ENCODE results near the gene KREMEN2.

The KREMEN2 gene

GRCh38 chr16:2953706-2954627 is 10.1 kb upstream of the KREMEN2 start:
- TF ChIP-seq CEBPB (IDR thresholded peaks at IDR 0.05) (no peak), EP300 (IDR thresholded peaks at IDR 0.05; ENCODE audit: borderline replicate concordance) (no peak)

- no peak for TF ChIP-seq MAX (IDR thresholded peaks at IDR 0.05)
Observed at GRCh38 chr16:2954656-2955381, 9.3 kb upstream of the KREMEN2 start.

GRCh38 chr16:2955438-2955778 is 8.7 kb upstream of the KREMEN2 start:
- TF ChIP-seq MAX (IDR thresholded peaks at IDR 0.05) (no peak), TEAD4 (IDR thresholded peaks at IDR 0.05) (no peak), TCF12 (IDR thresholded peaks at IDR 0.05; ENCODE audit: low read depth) (no peak), EP300 (IDR thresholded peaks at IDR 0.05; ENCODE audit: borderline replicate concordance) (no peak), RAD21 (IDR thresholded peaks at IDR 0.05; ENCODE audit: low read depth) (no peak), USF1 (IDR thresholded peaks at IDR 0.05) (no peak), CREB1 (IDR thresholded peaks at IDR 0.05; ENCODE audit: low read depth) (no peak), REST (IDR thresholded peaks at IDR 0.05; ENCODE audit: low read depth) (no peak), ZBTB7A (IDR thresholded peaks at IDR 0.05; ENCODE audit: low read depth) (no peak), NFIC (IDR thresholded peaks at IDR 0.05) (no peak), FOXM1 (IDR thresholded peaks at IDR 0.05; ENCODE audit: borderline replicate concordance, low read depth) (no peak), EGR1 (IDR thresholded peaks at IDR 0.05) (no peak), CEBPB (IDR thresholded peaks at IDR 0.05) (no peak), TAF1 (IDR thresholded peaks at IDR 0.05; ENCODE audit: low read depth) (no peak), YY1 (IDR thresholded peaks at IDR 0.05; ENCODE audit: low read depth) (no peak)

GRCh38 chr16:2955779-2956578 is 8.1 kb upstream of the KREMEN2 start:
- no peak for TF ChIP-seq NFIC (IDR thresholded peaks at IDR 0.05)
- no peak for TF ChIP-seq REST (IDR thresholded peaks at IDR 0.05; ENCODE audit: low read depth)
- TF ChIP-seq EP300 (IDR thresholded peaks at IDR 0.05; ENCODE audit: borderline replicate concordance), result no peak

GRCh38 chr16:2956579-2956956 is 7.5 kb upstream of the KREMEN2 start:
- no peak for TF ChIP-seq CREB1 (IDR thresholded peaks at IDR 0.05; ENCODE audit: low read depth)
- no peak for TF ChIP-seq RAD21 (IDR thresholded peaks at IDR 0.05; ENCODE audit: low read depth)
- TF ChIP-seq CEBPB (IDR thresholded peaks at IDR 0.05), result no peak
- TF ChIP-seq YY1 (IDR thresholded peaks at IDR 0.05; ENCODE audit: low read depth), result no peak
- no peak for TF ChIP-seq TCF12 (IDR thresholded peaks at IDR 0.05; ENCODE audit: low read depth)
- no peak for TF ChIP-seq FOXM1 (IDR thresholded peaks at IDR 0.05; ENCODE audit: borderline replicate concordance, low read depth)
- TF ChIP-seq USF1 (IDR thresholded peaks at IDR 0.05), result no peak
- TF ChIP-seq MAX (IDR thresholded peaks at IDR 0.05), result no peak
- no peak for TF ChIP-seq REST (IDR thresholded peaks at IDR 0.05; ENCODE audit: low read depth)
- no peak for TF ChIP-seq TAF1 (IDR thresholded peaks at IDR 0.05; ENCODE audit: low read depth)
- no peak for TF ChIP-seq EGR1 (IDR thresholded peaks at IDR 0.05)
- no peak for TF ChIP-seq TEAD4 (IDR thresholded peaks at IDR 0.05)
- no peak for TF ChIP-seq ZBTB7A (IDR thresholded peaks at IDR 0.05; ENCODE audit: low read depth)
- no peak for TF ChIP-seq NFIC (IDR thresholded peaks at IDR 0.05)
